ENCODE data around the gene C14orf119.
A peak's percentile ranks its signal among the peaks of the same experiment; 100 is the strongest.

DNA sequence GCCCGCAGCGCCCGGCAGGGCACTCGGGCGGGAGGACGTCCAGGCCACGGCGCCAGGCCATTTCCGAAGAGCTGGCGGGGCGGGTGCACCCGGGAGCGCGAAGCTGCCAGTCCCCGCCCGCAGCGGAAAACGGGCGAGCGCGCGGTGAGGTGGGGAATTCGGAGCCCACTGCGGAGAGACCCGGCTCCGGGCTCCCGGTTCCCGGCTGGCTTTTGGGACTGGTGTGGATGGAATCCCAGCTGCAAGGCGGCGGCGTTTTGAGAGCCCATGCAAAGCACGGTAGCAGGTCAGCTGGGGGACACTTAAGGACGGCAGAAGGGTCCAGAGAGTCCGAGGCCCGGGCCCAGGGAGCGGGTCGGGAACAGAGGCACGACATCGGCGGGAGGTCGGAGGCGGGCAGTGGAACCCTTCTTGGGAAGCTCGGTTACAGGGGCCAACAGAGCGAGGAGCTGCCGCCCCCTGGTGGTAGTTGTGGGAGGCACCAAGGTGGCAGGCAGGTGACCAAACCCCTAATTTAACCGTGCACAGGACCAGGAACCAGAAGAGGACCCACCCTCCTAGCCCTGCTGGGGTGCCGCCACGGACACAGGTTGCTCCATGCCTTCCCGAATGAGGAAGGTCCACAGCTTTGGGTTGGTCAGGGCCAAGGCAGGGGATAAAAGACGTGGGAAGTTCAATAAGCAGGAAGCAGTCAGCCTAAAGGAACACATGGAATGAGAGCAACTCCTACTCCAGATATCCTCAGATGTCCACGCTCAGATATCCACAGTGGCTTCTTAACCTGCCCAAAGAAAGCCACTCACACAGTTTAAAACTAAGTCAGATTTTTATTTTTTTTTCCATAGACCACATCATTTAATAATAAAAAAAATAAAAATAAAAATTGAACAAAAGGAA, 37.3 kb upstream of the C14orf119 start:
- TF ChIP-seq, protein P1, sequence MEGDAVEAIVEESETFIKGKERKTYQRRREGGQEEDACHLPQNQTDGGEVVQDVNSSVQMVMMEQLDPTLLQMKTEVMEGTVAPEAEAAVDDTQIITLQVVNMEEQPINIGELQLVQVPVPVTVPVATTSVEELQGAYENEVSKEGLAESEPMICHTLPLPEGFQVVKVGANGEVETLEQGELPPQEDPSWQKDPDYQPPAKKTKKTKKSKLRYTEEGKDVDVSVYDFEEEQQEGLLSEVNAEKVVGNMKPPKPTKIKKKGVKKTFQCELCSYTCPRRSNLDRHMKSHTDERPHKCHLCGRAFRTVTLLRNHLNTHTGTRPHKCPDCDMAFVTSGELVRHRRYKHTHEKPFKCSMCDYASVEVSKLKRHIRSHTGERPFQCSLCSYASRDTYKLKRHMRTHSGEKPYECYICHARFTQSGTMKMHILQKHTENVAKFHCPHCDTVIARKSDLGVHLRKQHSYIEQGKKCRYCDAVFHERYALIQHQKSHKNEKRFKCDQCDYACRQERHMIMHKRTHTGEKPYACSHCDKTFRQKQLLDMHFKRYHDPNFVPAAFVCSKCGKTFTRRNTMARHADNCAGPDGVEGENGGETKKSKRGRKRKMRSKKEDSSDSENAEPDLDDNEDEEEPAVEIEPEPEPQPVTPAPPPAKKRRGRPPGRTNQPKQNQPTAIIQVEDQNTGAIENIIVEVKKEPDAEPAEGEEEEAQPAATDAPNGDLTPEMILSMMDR (IDR thresholded peaks at IDR 0.05): peak; percentile 87
- TF ChIP-seq EZH2 (IDR thresholded peaks at IDR 0.05) (no peak), EZH2phosphoT487 (IDR thresholded peaks at IDR 0.05) (no peak)

Data from neural progenitor cell (in vitro differentiated cells).